OCI-LY1 (cell line): ENCODE results near the gene PIAS4.

Experiments used
- H2AFZ ChIP-seq: fragments of 200-600 bp; sonication (generic), shearing (Covaris generic); 2 replicates; pipeline ENCODE4 v1.6.0; 2014; ENCODE audit warnings: antibody characterized with exemption, mild to moderate bottlenecking, low read length
- H3F3A ChIP-seq: fragments of 200-600 bp; sonication (generic), shearing (Covaris generic); 2 replicates; pipeline ENCODE4 v1.6.0; 2014; ENCODE audit warnings: mild to moderate bottlenecking, antibody characterized with exemption, low read length, moderate library complexity; ENCODE audit not compliant: insufficient read depth
- H3K27ac ChIP-seq: fragments of 200-600 bp; sonication (generic); 2 replicates; pipeline ENCODE4 v1.5.1; 2014; ENCODE audit warnings: low read length, mixed run types, mild to moderate bottlenecking, low read depth; ENCODE audit not compliant: poor library complexity, severe bottlenecking
- H3K27me3 ChIP-seq: fragments of 200-600 bp; sonication (generic); 2 replicates; pipeline ENCODE4 v1.6.0; 2014; ENCODE audit warnings: antibody characterized with exemption, mild to moderate bottlenecking, low read length, moderate library complexity; ENCODE audit not compliant: insufficient read depth
- H3K36me3 ChIP-seq: fragments of 200-600 bp; sonication (generic); 2 replicates; pipeline ENCODE4 v1.6.1; 2014; ENCODE audit warnings: mild to moderate bottlenecking, antibody characterized with exemption, low read length, moderate library complexity, mixed read lengths; ENCODE audit not compliant: insufficient read depth
- H3K4me1 ChIP-seq: fragments of 200-600 bp; sonication (generic); 2 replicates; pipeline ENCODE4 v1.5.1; 2014; ENCODE audit warnings: mild to moderate bottlenecking, low read length, moderate library complexity; ENCODE audit not compliant: insufficient read depth, severe bottlenecking
- H3K4me2 ChIP-seq: fragments of 200-600 bp; sonication (generic), shearing (Covaris generic); 2 replicates; pipeline ENCODE4 v1.6.1; 2014; ENCODE audit warnings: low read length
- H3K4me3 ChIP-seq: fragments of 200-600 bp; sonication (generic); 2 replicates; pipeline ENCODE4 v1.5.1; 2014; ENCODE audit warnings: low read length, low read depth, mild to moderate bottlenecking, mixed read lengths; ENCODE audit not compliant: poor library complexity, severe bottlenecking
- H3K79me2 ChIP-seq: fragments of 200-600 bp; shearing (Covaris generic); 2 replicates; pipeline ENCODE4 v1.6.1; 2016; ENCODE audit warnings: mixed run types, low read length, mixed read lengths; ENCODE audit not compliant: insufficient read depth
- H3K9ac ChIP-seq: fragments of 200-600 bp; sonication (generic), shearing (Covaris generic); 2 replicates; pipeline ENCODE4 v1.6.1; 2014; ENCODE audit warnings: mild to moderate bottlenecking, low read length, mixed read lengths
- H3K9me2 ChIP-seq: fragments of 200-600 bp; sonication (generic), shearing (Covaris generic); 2 replicates; pipeline ENCODE4 v1.6.1; 2014; ENCODE audit warnings: low read depth, mild to moderate bottlenecking, low read length, mixed read lengths
- H3K9me3 ChIP-seq: fragments of 200-600 bp; shearing (Covaris generic); 2 replicates; pipeline ENCODE4 v1.6.1; 2014; ENCODE audit warnings: low read length, mixed read lengths
- H4K20me1 ChIP-seq: fragments of 200-600 bp; sonication (generic), shearing (Covaris generic); 2 replicates; pipeline ENCODE4 v1.6.0; 2016; ENCODE audit warnings: mild to moderate bottlenecking, low read length; ENCODE audit not compliant: insufficient read depth
- EZH2 ChIP-seq: fragments of 200-600 bp; sonication (generic), shearing (Covaris generic); IDR thresholded peaks from 2 replicates; pipeline ENCODE4 v1.8.0; 2017; ENCODE audit warnings: borderline replicate concordance, mixed run types, mild to moderate bottlenecking, antibody characterized with exemption, low read length, moderate library complexity, mixed read lengths
- TF ChIP-seq, protein P1 (sequence below): fragments of 200-600 bp; sonication (generic), shearing (Covaris generic); IDR thresholded peaks from 2 replicates; pipeline ENCODE4 v1.5.1; 2017; ENCODE audit warnings: mild to moderate bottlenecking, antibody characterized with exemption, low read length, moderate library complexity, mixed read lengths

PIAS4 gene

DNA sequence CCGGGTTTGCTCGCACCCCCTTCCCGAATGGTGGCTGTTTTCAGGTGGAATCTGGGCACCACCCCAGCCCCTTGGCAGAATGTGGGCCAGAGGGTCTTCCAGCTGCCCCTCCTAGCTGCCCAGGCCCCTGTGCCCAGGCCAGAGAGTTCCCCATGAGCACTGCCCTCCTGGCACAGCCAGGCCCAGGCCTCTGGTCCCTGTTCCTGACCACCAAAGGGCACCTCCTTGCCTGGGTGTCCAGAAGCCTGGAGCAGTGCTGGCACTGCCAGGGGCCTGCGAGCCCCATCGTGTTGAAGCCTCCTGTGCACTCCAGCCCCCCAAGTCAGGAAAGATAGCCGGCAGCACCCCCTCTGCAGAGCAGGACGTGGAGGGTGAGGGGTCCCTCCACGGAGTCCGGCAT lies 23.4 kb downstream of the PIAS4 start:
- Histone ChIP-seq H3K36me3 (peaks cover 39% of the 10 kb centered on the region), H3K9ac (no peak overlapping the region)
- no peak for TF ChIP-seq EZH2
- TF ChIP-seq, protein P1, sequence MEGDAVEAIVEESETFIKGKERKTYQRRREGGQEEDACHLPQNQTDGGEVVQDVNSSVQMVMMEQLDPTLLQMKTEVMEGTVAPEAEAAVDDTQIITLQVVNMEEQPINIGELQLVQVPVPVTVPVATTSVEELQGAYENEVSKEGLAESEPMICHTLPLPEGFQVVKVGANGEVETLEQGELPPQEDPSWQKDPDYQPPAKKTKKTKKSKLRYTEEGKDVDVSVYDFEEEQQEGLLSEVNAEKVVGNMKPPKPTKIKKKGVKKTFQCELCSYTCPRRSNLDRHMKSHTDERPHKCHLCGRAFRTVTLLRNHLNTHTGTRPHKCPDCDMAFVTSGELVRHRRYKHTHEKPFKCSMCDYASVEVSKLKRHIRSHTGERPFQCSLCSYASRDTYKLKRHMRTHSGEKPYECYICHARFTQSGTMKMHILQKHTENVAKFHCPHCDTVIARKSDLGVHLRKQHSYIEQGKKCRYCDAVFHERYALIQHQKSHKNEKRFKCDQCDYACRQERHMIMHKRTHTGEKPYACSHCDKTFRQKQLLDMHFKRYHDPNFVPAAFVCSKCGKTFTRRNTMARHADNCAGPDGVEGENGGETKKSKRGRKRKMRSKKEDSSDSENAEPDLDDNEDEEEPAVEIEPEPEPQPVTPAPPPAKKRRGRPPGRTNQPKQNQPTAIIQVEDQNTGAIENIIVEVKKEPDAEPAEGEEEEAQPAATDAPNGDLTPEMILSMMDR, result no peak

DNA sequence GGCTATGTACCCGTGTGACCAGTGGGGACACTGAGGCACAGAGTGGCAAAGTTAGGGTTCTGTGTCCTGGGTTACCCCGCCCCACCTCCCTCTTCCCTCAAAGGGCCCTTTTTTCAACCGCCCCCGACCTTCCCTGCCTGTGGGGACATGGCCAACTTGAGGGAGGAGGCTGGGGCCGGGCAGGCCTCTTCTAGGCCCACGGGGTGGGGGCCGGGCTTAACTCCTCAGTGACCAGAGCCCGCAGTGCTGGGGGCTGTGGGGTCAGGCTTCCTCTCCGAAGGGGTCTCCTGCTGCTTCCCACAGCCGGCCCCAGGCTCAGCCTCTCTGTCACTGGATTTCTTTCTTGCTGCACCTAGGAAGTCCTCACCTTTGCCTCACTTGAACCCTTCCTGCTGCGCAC lies 23.9 kb downstream of the PIAS4 start:
- no peak overlapping the region for H2AFZ ChIP-seq
- H3F3A ChIP-seq, result no peaks in the 10 kb centered on the region
- H3K4me2 ChIP-seq, result no peak overlapping the region
- no peak overlapping the region for H3K4me3 ChIP-seq
- no peaks in the 10 kb centered on the region for H3K4me1 ChIP-seq
- no peaks in the 10 kb centered on the region for H3K27me3 ChIP-seq
- H3K9me2 ChIP-seq, result no peaks in the 10 kb centered on the region
- no peaks in the 10 kb centered on the region for H3K79me2 ChIP-seq
- H3K9me3 ChIP-seq, result no peaks in the 10 kb centered on the region
- H4K20me1 ChIP-seq, result no peaks in the 10 kb centered on the region
- H3K36me3 ChIP-seq, result peaks cover 41% of the 10 kb centered on the region
- H3K9ac ChIP-seq, result no peak overlapping the region
- no peak overlapping the region for H3K27ac ChIP-seq
- TF ChIP-seq, protein P1, result no peak
- no peak for TF ChIP-seq EZH2

More for the DNA sequence above, 23.4 kb downstream of the PIAS4 start:
- no peaks in the 10 kb centered on the region for H3K9me3 ChIP-seq
- no peaks in the 10 kb centered on the region for H4K20me1 ChIP-seq
- H3K4me2 ChIP-seq, result no peak overlapping the region
- H3K4me1 ChIP-seq, result no peaks in the 10 kb centered on the region
- no peak overlapping the region for H3K4me3 ChIP-seq
- no peak overlapping the region for H3K27ac ChIP-seq
- no peaks in the 10 kb centered on the region for H3K9me2 ChIP-seq
- no peaks in the 10 kb centered on the region for H3F3A ChIP-seq
- no peak overlapping the region for H2AFZ ChIP-seq
- no peaks in the 10 kb centered on the region for H3K27me3 ChIP-seq
- H3K79me2 ChIP-seq, result no peaks in the 10 kb centered on the region

DNA sequence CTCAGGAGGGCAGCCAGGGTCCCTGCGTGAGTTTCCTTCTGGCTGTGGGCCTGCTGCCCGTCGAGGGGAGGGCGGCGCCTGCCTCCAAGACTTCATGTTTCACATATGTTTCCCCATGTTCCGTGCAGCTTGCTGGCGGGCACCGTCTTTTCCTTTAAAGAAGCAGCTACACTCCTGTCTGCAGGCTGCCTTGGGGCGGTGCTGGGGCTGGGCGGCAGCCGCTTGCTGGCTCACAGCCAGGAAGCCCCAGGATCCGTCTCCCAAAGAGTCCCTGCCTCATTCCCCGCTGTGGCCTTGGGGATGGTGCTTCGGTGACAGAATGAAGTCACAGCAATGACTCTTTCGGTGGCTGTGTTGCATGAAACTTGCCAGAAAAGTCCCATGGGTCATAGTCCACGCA lies 24.9 kb downstream of the PIAS4 start:
- H3K9me2 ChIP-seq, result no peaks in the 10 kb centered on the region
- H2AFZ ChIP-seq, result no peak overlapping the region

More for the DNA sequence above, 24.9 kb downstream of the PIAS4 start:
- H3K79me2 ChIP-seq, result no peaks in the 10 kb centered on the region
- H3K36me3 ChIP-seq, result peaks cover 50% of the 10 kb centered on the region
- H3K4me3 ChIP-seq, result no peak overlapping the region
- H3K4me1 ChIP-seq, result no peaks in the 10 kb centered on the region
- TF ChIP-seq EZH2, result no peak
- TF ChIP-seq, protein P1, result no peak
- H3K9me3 ChIP-seq, result no peaks in the 10 kb centered on the region
- no peak overlapping the region for H3K9ac ChIP-seq
- no peak overlapping the region for H3K27ac ChIP-seq
- H3K27me3 ChIP-seq, result no peaks in the 10 kb centered on the region
- no peaks in the 10 kb centered on the region for H4K20me1 ChIP-seq
- H3K4me2 ChIP-seq, result no peak overlapping the region
- no peaks in the 10 kb centered on the region for H3F3A ChIP-seq
